HepG2 (cell line): ENCODE results near the gene VTN. TPM values are rescaled to one million over a fixed set of nuclear protein-coding genes. Genes with fewer than 3 reads are reported as not detected.

ENCODE experiments used
- AKAP8 ChIP-seq: sonication (generic); formaldehyde crosslinking; IDR thresholded peaks from 2 replicates; pipeline ENCODE4 v1.5.1; 2020; ENCODE audit warnings: mild to moderate bottlenecking, missing genetic modification reagents
- ATF6 ChIP-seq: sonication (generic); formaldehyde crosslinking; conservative IDR thresholded peaks from 2 replicates; pipeline ENCODE4 v1.4.0; 2020; ENCODE audit warnings: missing genetic modification reagents
- CHD2 ChIP-seq: IDR thresholded peaks from 2 replicates; pipeline ENCODE4 v1.6.1; 2011; ENCODE audit warnings: low read depth, low read length, improper control_type of control experiment
- CSRNP1 ChIP-seq: sonication (generic); formaldehyde crosslinking; IDR thresholded peaks from 2 replicates; pipeline ENCODE4 v1.8.1; 2023; ENCODE audit warnings: mild to moderate bottlenecking, missing genetic modification reagents
- FUBP1 ChIP-seq: sonication (generic); formaldehyde crosslinking; IDR thresholded peaks from 2 replicates; pipeline ENCODE4 v1.5.1; 2020; ENCODE audit warnings: missing genetic modification reagents, mild to moderate bottlenecking, borderline replicate concordance
- HOMEZ ChIP-seq: IDR thresholded peaks from 2 replicates; pipeline ENCODE4 v1.6.1; 2016; ENCODE audit warnings: low read depth
- KDM5A ChIP-seq: fragments of 200-600 bp; sonication (generic); IDR thresholded peaks from 2 replicates; pipeline ENCODE4 v1.7.0; 2018; ENCODE audit warnings: antibody characterized with exemption, mild to moderate bottlenecking, low read length, borderline replicate concordance
- NCOA2 ChIP-seq: sonication (generic); formaldehyde crosslinking; IDR thresholded peaks from 2 replicates; pipeline ENCODE4 v1.8.0; 2022; ENCODE audit warnings: inconsistent platforms
- RERE ChIP-seq: IDR thresholded peaks from 2 replicates; pipeline ENCODE4 v1.6.1; 2016; ENCODE audit warnings: low read depth, missing genetic modification reagents, missing compliant biosample characterization
- SP4 ChIP-seq: sonication (generic); formaldehyde crosslinking; IDR thresholded peaks from 2 replicates; pipeline ENCODE4 v1.8.1; 2023; ENCODE audit warnings: mild to moderate bottlenecking, missing genetic modification reagents
- SPEN ChIP-seq: sonication (generic); formaldehyde crosslinking; IDR thresholded peaks from 2 replicates; pipeline ENCODE4 v1.5.1; 2020; ENCODE audit warnings: low read depth, mild to moderate bottlenecking, missing genetic modification reagents
- ZFP62 ChIP-seq: sonication (generic); formaldehyde crosslinking; IDR thresholded peaks from 2 replicates; pipeline ENCODE4 v1.4.0; 2020; ENCODE audit warnings: missing genetic modification reagents
- ZNF34 ChIP-seq: sonication (generic); formaldehyde crosslinking; IDR thresholded peaks from 2 replicates; pipeline ENCODE4 v1.4.0; 2020; ENCODE audit warnings: mild to moderate bottlenecking, missing genetic modification reagents, borderline replicate concordance
- ZNF607 ChIP-seq: sonication (generic); formaldehyde crosslinking; IDR thresholded peaks from 2 replicates; pipeline ENCODE4 v1.5.1; 2020; ENCODE audit warnings: missing genetic modification reagents, mild to moderate bottlenecking, borderline replicate concordance
- ZNF7 ChIP-seq: IDR thresholded peaks from 2 replicates; pipeline ENCODE4 v1.6.1; 2016; ENCODE audit warnings: missing biosample characterization, missing genetic modification reagents
- polyA plus RNA-seq, 8 experiments: library from polyadenylated mRNA; depleted of rRNA in 3 of 8; stranded (reverse) in 7 of 8; unstranded in 1 of 8; fragments of >200 nt; fragmentation: Illumina TruSeq in 4 of 8; extraction: Trizol in 4 of 8; gene quantifications; 2 replicates each; pipeline versions ENCODE4 v1.2.1 to v1.2.3, GENCODE V29; 2011 to 2016; ENCODE audit warnings: low read depth in 4 of 8, missing spikeins in 1 of 8, mixed read lengths in 1 of 8; ENCODE audit not compliant: insufficient read depth in 1 of 8
- total RNA-seq, 5 experiments: library from RNA; depleted of rRNA; stranded (reverse); fragments of >200 nt; fragmentation: Illumina TruSeq; extraction: Trizol; gene quantifications; 2 replicates each; pipeline ENCODE4 v1.2.3, GENCODE V29; 2016; ENCODE audit warnings: low read depth in 1 of 5

VTN gene
- total and polyA plus RNA-seq, 2 of the 13 experiments (the other 11 are each of a cell fraction or from before 2014, with no cell fraction given) = 108 to 131 TPM

GRCh38 chr17:28368915-28369683 lies 1.0 kb downstream of the VTN start (continued):
- TF ChIP-seq HOMEZ (CRISPR knock-in tag) = no peak
- no peak for TF ChIP-seq ZNF607
- TF ChIP-seq ZNF7 (CRISPR knock-in tag) = no peak
- TF ChIP-seq ATF6 (CRISPR knock-in tag) = no peak
- TF ChIP-seq ZNF34 (CRISPR knock-in tag) = no peak
- TF ChIP-seq SP4 (CRISPR knock-in tag) = no peak
- TF ChIP-seq ZFP62 (CRISPR knock-in tag) = no peak
- no peak for TF ChIP-seq CHD2
- TF ChIP-seq RERE (CRISPR knock-in tag) = no peak
- TF ChIP-seq SPEN (CRISPR knock-in tag) = peak; percentile 12; the same call in 1 of the 2 replicates
- no peak for TF ChIP-seq CSRNP1 (CRISPR knock-in tag)
- peak; percentile 9; the same call in 1 of the 2 replicates for TF ChIP-seq AKAP8 (CRISPR knock-in tag)
- no peak for TF ChIP-seq FUBP1 (CRISPR knock-in tag)
- TF ChIP-seq NCOA2 (CRISPR knock-in tag) = no peak
- no peak for TF ChIP-seq KDM5A
